ENCODE data around the gene ZNRF3.
A peak's percentile ranks its signal among the peaks of the same experiment; 100 is the strongest.

Gene ZNRF3

GRCh38 chr22:29030016-29030617 lies 146.7 kb downstream of the ZNRF3 start:
- peak; percentile 41 for DNase-seq (ENCODE audit: low read depth)
- peak overlapping the region; percentile 44 for H3K4me3 ChIP-seq (ENCODE audit: low read length)
- no peak for TF ChIP-seq CTCF (conservative IDR thresholded peaks at IDR 0.05; ENCODE audit: low read length)

- no peak for TF ChIP-seq CTCF (conservative IDR thresholded peaks at IDR 0.05; ENCODE audit: low read length)
- peak; percentile 59 for DNase-seq (ENCODE audit: low read depth)
- peak overlapping the region; percentile 44 for H3K4me3 ChIP-seq (ENCODE audit: low read length)
Observed at GRCh38 chr22:29030618-29031226, 147.3 kb downstream of the ZNRF3 start.

- peak; percentile 30; the same call in 1 of the 2 replicates for TF ChIP-seq CTCF (conservative IDR thresholded peaks at IDR 0.05; ENCODE audit: low read length)
- H3K4me3 ChIP-seq (ENCODE audit: low read length) = peak overlapping the region; percentile 44
- DNase-seq (ENCODE audit: low read depth) = peak; percentile 87
Observed at GRCh38 chr22:29031227-29032011, 148.0 kb downstream of the ZNRF3 start.

- H3K4me3 ChIP-seq (ENCODE audit: low read length) = no peak overlapping the region
- no peak for DNase-seq (ENCODE audit: low read depth)
- no peak; the same call in 1 of the 2 replicates for TF ChIP-seq CTCF (conservative IDR thresholded peaks at IDR 0.05; ENCODE audit: low read length)
Observed at GRCh38 chr22:29032014-29032475, 148.7 kb downstream of the ZNRF3 start.

GRCh38 chr22:29032584-29032983 lies 149.2 kb downstream of the ZNRF3 start:
- no peak for DNase-seq (ENCODE audit: low read depth)
- TF ChIP-seq CTCF (conservative IDR thresholded peaks at IDR 0.05; ENCODE audit: low read length) = no peak

GRCh38 chr22:29037340-29037932 lies 154.1 kb downstream of the ZNRF3 start:
- DNase-seq (ENCODE audit: low read depth) = no peak
- no peak overlapping the region for H3K4me3 ChIP-seq (ENCODE audit: low read length)
- no peak for TF ChIP-seq CTCF (conservative IDR thresholded peaks at IDR 0.05; ENCODE audit: low read length)

More at GRCh38 chr22:29032584-29032983, 149.2 kb downstream of the ZNRF3 start:
- H3K4me3 ChIP-seq (ENCODE audit: low read length) = no peak overlapping the region

Measured in AG10803 (cell line).